OCI-LY7 (cell line): ENCODE measurements around the gene ARHGEF3.

ENCODE experiments used
- EZH2phosphoT487 ChIP-seq: fragments of 200-600 bp; sonication (generic); IDR thresholded peaks from 2 replicates; pipeline ENCODE4 v1.6.1; 2018; ENCODE audit warnings: low read depth, borderline replicate concordance, mild to moderate bottlenecking, mixed run types, antibody characterized with exemption, low read length, moderate library complexity, mixed read lengths
- TF ChIP-seq, protein P1 (sequence below): fragments of 200-600 bp; sonication (generic); conservative IDR thresholded peaks from 2 replicates; pipeline ENCODE4 v1.5.1; 2014; ENCODE audit warnings: mild to moderate bottlenecking, antibody characterized with exemption, low read length, moderate library complexity, mixed read lengths

DNA sequence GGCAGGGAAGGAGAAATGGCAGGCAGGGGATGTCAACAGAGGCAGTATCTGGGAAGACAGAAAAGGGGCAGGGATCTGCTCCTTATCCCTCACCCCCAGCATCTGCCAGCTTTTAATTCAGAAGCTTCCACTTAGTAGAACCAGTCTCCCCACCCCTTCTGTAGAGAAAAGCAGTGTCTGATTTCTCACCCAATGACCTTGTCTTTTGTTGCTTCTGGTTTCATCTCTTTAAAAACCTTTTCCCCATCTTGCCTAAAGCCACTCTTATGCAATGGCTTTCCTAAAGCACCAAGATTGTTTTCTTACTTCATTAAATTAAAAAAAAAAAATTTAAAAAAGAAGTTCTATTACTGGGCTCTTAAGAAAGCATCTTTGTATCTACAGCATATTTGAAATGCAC is 27.8 kb downstream of the ARHGEF3 start:
- TF ChIP-seq, protein P1, sequence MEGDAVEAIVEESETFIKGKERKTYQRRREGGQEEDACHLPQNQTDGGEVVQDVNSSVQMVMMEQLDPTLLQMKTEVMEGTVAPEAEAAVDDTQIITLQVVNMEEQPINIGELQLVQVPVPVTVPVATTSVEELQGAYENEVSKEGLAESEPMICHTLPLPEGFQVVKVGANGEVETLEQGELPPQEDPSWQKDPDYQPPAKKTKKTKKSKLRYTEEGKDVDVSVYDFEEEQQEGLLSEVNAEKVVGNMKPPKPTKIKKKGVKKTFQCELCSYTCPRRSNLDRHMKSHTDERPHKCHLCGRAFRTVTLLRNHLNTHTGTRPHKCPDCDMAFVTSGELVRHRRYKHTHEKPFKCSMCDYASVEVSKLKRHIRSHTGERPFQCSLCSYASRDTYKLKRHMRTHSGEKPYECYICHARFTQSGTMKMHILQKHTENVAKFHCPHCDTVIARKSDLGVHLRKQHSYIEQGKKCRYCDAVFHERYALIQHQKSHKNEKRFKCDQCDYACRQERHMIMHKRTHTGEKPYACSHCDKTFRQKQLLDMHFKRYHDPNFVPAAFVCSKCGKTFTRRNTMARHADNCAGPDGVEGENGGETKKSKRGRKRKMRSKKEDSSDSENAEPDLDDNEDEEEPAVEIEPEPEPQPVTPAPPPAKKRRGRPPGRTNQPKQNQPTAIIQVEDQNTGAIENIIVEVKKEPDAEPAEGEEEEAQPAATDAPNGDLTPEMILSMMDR = no peak
- no peak for TF ChIP-seq EZH2phosphoT487
